HepG2 (cell line): ENCODE measurements around the gene KBTBD13. TPM values are rescaled to one million over a fixed set of nuclear protein-coding genes. Genes with fewer than 3 reads are reported as not detected.
A peak's percentile ranks its signal among the peaks of the same experiment; 100 is the strongest.

Experiments
- ARHGAP35 ChIP-seq: sonication (generic); formaldehyde crosslinking; IDR thresholded peaks from 2 replicates; pipeline ENCODE4 v1.9.0; 2022; ENCODE audit warnings: mild to moderate bottlenecking, inconsistent platforms, moderate library complexity, missing genetic modification reagents, borderline replicate concordance
- DDIT3 ChIP-seq: sonication (generic); formaldehyde crosslinking; IDR thresholded peaks from 2 replicates; pipeline ENCODE4 v1.4.0; 2020; ENCODE audit warnings: mild to moderate bottlenecking, missing genetic modification reagents
- FLYWCH1 ChIP-seq: sonication (generic); formaldehyde crosslinking; IDR thresholded peaks from 2 replicates; pipeline ENCODE4 v1.8.1; 2023; ENCODE audit warnings: mild to moderate bottlenecking, missing genetic modification reagents
- GFI1 ChIP-seq: sonication (generic); formaldehyde crosslinking; IDR thresholded peaks from 2 replicates; pipeline ENCODE4 v1.5.0; 2020; ENCODE audit warnings: missing genetic modification reagents, mild to moderate bottlenecking, borderline replicate concordance
- HDAC2 ChIP-seq: sonication (generic); formaldehyde crosslinking; IDR thresholded peaks from 2 replicates; pipeline ENCODE4 v1.4.0; 2020; ENCODE audit warnings: missing genetic modification reagents
- MAFG ChIP-seq: sonication (generic); formaldehyde crosslinking; IDR thresholded peaks from 2 replicates; pipeline ENCODE4 v1.5.1; 2020; ENCODE audit warnings: mild to moderate bottlenecking, missing genetic modification reagents
- MAFK ChIP-seq, 2 experiments: IDR thresholded peaks in 1 of 2; conservative IDR thresholded peaks in 1 of 2; 2 replicates each; pipeline ENCODE4 v1.6.1; 2011; ENCODE audit warnings: improper control_type of control experiment in 2 of 2, low read length in 2 of 2
- MYPOP ChIP-seq: sonication (generic); formaldehyde crosslinking; IDR thresholded peaks from 2 replicates; pipeline ENCODE4 v1.8.1; 2023; ENCODE audit warnings: mild to moderate bottlenecking, moderate library complexity, missing genetic modification reagents
- RFXANK ChIP-seq: IDR thresholded peaks from 2 replicates; pipeline ENCODE4 v1.6.1; 2016
- SATB2 ChIP-seq: sonication (generic); formaldehyde crosslinking; IDR thresholded peaks from 2 replicates; pipeline ENCODE4 v1.5.0; 2020; ENCODE audit warnings: missing genetic modification reagents
- SETDB1 ChIP-seq: sonication (generic); formaldehyde crosslinking; IDR thresholded peaks from 2 replicates; pipeline ENCODE4 v1.5.1; 2020; ENCODE audit warnings: missing genetic modification reagents, mild to moderate bottlenecking, borderline replicate concordance
- TEAD2 ChIP-seq: sonication (generic); formaldehyde crosslinking; IDR thresholded peaks from 2 replicates; pipeline ENCODE4 v1.9.0; 2021; ENCODE audit warnings: missing genetic modification reagents
- ZBTB14 ChIP-seq: sonication (generic); formaldehyde crosslinking; IDR thresholded peaks from 2 replicates; pipeline ENCODE4 v1.4.0; 2020; ENCODE audit warnings: missing genetic modification reagents
- ZBTB8A ChIP-seq: sonication (generic); formaldehyde crosslinking; IDR thresholded peaks from 2 replicates; pipeline ENCODE4 v1.4.0; 2020; ENCODE audit warnings: mild to moderate bottlenecking, low read depth, missing genetic modification reagents, borderline replicate concordance
- ZNF431 ChIP-seq: sonication (generic); formaldehyde crosslinking; IDR thresholded peaks from 2 replicates; pipeline ENCODE4 v1.9.0; 2022; ENCODE audit warnings: missing genetic modification reagents, low read depth, mild to moderate bottlenecking, borderline replicate concordance
- ZNF891 ChIP-seq: sonication (generic); formaldehyde crosslinking; IDR thresholded peaks from 2 replicates; pipeline ENCODE4 v1.5.0; 2020; ENCODE audit warnings: mild to moderate bottlenecking, missing genetic modification reagents
- polyA plus RNA-seq, 8 experiments: library from polyadenylated mRNA; depleted of rRNA in 3 of 8; stranded (reverse) in 7 of 8; unstranded in 1 of 8; fragments of >200 nt; fragmentation: Illumina TruSeq in 4 of 8; extraction: Trizol in 4 of 8; gene quantifications; 2 replicates each; pipeline versions ENCODE4 v1.2.1 to v1.2.3, GENCODE V29; 2011 to 2016; ENCODE audit warnings: low read depth in 4 of 8, missing spikeins in 1 of 8, mixed read lengths in 1 of 8; ENCODE audit not compliant: insufficient read depth in 1 of 8
- total RNA-seq, 5 experiments: library from RNA; depleted of rRNA; stranded (reverse); fragments of >200 nt; fragmentation: Illumina TruSeq; extraction: Trizol; gene quantifications; 2 replicates each; pipeline ENCODE4 v1.2.3, GENCODE V29; 2016; ENCODE audit warnings: low read depth in 1 of 5
- TF ChIP-seq, protein P1 (sequence below): sonication (generic); formaldehyde crosslinking; IDR thresholded peaks from 2 replicates; pipeline ENCODE4 v1.4.0; 2020; ENCODE audit warnings: missing genetic modification reagents
- TF ChIP-seq, protein P2 (sequence below): sonication (generic); formaldehyde crosslinking; IDR thresholded peaks from 2 replicates; pipeline ENCODE4 v1.4.0; 2020; ENCODE audit warnings: mild to moderate bottlenecking, missing genetic modification reagents

The KBTBD13 gene
- total and polyA plus RNA-seq, 2 of the 13 experiments (the other 11 are each of a cell fraction or from before 2014, with no cell fraction given), result not detected

DNA sequence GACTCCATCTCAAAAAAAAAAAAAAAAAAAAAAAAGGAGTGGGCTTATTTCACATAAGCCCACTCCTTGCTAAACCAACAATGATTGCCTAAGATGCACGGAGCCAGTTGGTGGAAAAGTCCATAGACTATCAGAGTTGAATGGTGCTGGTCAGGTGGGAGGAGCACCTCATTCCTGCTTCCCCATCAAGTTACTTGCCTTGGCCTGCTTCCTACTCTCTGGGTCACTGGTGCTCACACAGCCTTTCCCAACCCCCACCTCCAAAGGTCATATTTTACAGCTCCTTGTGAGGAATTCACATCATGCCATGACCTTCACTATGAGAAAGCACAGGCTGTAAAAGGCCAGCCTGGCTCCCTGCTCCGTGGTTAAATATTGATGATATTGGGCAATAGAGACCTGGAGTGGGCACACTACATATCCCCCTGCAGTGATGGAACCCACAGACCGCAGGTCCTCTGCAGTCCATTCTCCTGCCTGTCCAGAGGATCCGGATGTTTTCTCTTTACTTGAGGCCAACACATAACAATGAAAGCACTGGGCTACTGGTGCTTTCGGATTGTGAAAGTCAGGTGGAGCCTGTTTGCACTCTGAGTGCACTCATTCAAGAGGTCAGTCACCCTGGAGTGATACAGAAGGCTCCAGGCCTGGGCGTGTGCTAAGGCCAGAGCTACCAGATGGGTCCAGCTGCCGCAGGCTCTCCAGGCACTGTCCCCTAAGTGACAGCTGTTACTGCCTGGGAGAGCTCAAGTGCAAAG, 31.6 kb upstream of the KBTBD13 start, which contains the start of gene SLC51B (continued):
- peak; percentile 69; the same call in 1 of the 2 replicates for TF ChIP-seq MYPOP (CRISPR knock-in tag)
- no peak for TF ChIP-seq TEAD2 (CRISPR knock-in tag)
- TF ChIP-seq ARHGAP35 (CRISPR knock-in tag), result peak; percentile 54; the same call in 1 of the 2 replicates
- TF ChIP-seq HDAC2, result peak; percentile 86
- TF ChIP-seq ZBTB8A (CRISPR knock-in tag), result no peak
- TF ChIP-seq SETDB1 (CRISPR knock-in tag), result no peak
- peak; percentile 77; the same call in 1 of the 2 replicates for TF ChIP-seq RFXANK (CRISPR knock-in tag)
- no peak for TF ChIP-seq MAFK (conservative IDR thresholded peaks at IDR 0.05 in 1 of 2, IDR thresholded peaks at IDR 0.05 in 1 of 2; ENCODE audit: low read length in 2 of 2)
- TF ChIP-seq, protein P1, sequence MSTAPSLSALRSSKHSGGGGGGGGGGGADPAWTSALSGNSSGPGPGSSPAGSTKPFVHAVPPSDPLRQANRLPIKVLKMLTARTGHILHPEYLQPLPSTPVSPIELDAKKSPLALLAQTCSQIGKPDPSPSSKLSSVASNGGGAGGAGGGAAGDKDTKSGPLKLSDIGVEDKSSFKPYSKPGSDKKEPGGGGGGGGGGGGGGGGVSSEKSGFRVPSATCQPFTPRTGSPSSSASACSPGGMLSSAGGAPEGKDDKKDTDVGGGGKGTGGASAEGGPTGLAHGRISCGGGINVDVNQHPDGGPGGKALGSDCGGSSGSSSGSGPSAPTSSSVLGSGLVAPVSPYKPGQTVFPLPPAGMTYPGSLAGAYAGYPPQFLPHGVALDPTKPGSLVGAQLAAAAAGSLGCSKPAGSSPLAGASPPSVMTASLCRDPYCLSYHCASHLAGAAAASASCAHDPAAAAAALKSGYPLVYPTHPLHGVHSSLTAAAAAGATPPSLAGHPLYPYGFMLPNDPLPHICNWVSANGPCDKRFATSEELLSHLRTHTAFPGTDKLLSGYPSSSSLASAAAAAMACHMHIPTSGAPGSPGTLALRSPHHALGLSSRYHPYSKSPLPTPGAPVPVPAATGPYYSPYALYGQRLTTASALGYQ, result no peak; the same call in 1 of the 2 replicates
- TF ChIP-seq, protein P2, sequence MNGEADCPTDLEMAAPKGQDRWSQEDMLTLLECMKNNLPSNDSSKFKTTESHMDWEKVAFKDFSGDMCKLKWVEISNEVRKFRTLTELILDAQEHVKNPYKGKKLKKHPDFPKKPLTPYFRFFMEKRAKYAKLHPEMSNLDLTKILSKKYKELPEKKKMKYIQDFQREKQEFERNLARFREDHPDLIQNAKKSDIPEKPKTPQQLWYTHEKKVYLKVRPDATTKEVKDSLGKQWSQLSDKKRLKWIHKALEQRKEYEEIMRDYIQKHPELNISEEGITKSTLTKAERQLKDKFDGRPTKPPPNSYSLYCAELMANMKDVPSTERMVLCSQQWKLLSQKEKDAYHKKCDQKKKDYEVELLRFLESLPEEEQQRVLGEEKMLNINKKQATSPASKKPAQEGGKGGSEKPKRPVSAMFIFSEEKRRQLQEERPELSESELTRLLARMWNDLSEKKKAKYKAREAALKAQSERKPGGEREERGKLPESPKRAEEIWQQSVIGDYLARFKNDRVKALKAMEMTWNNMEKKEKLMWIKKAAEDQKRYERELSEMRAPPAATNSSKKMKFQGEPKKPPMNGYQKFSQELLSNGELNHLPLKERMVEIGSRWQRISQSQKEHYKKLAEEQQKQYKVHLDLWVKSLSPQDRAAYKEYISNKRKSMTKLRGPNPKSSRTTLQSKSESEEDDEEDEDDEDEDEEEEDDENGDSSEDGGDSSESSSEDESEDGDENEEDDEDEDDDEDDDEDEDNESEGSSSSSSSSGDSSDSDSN (CRISPR knock-in tag), result no peak; the same call in none of the 2 replicates
- peak; percentile 75; the same call in 1 of the 2 replicates for TF ChIP-seq GFI1 (CRISPR knock-in tag)
- no peak for TF ChIP-seq ZBTB14 (CRISPR knock-in tag)
- no peak for TF ChIP-seq FLYWCH1 (CRISPR knock-in tag)
- no peak for TF ChIP-seq DDIT3 (CRISPR knock-in tag)
- no peak for TF ChIP-seq MAFG (CRISPR knock-in tag)
- peak; percentile 72; the same call in 1 of the 2 replicates for TF ChIP-seq ZNF891 (CRISPR knock-in tag)
- TF ChIP-seq ZNF431, result peak; percentile 65; the same call in 1 of the 2 replicates
- TF ChIP-seq SATB2 (CRISPR knock-in tag), result 0 out of 2 replicates have a peak, but pooled peaks have one; percentile 76
